GM18951 (cell line): ENCODE data around the gene NR6A1.
"Not testable (repeated sequence)": the region's sequence is repeated elsewhere in the genome, so short reads cannot be mapped to it uniquely, and the experiment has no call there.

Source experiments
- POLR2A ChIP-seq: IDR thresholded peaks from 4 replicates; pipeline ENCODE4 v1.6.1; 2011; ENCODE audit warnings: mild to moderate bottlenecking; ENCODE audit not compliant: insufficient read length, insufficient read depth; ENCODE audit errors: extremely low read depth
- in situ Hi-C: fragments of 300-500 bp; cut with MboI; formaldehyde crosslinking; loops from one replicate; pipeline ENCODE4 v1.12.0; 2022; ENCODE audit warnings: low sequenced_read_pairs, mixed read lengths, inconsistent platforms; ENCODE audit not compliant: unreplicated experiment

Gene NR6A1

GRCh38 chr9:124735121-124735520 lies 36.0 kb downstream of the NR6A1 start:
- in situ Hi-C loops: no loop called here
- TF ChIP-seq POLR2A: no peak

GRCh38 chr9:124734741-124735083 lies 36.4 kb downstream of the NR6A1 start:
- in situ Hi-C loops: not testable (repeated sequence)

GRCh38 chr9:124733964-124734740 lies 37.0 kb downstream of the NR6A1 start:
- in situ Hi-C loops: no loop called here
- TF ChIP-seq POLR2A: no peak

GRCh38 chr9:124730772-124731171 lies 40.3 kb downstream of the NR6A1 start:
- in situ Hi-C loops: no loop called here
- TF ChIP-seq POLR2A: no peak

- in situ Hi-C loops: no loop called here
- no peak for TF ChIP-seq POLR2A
Measured at GRCh38 chr9:124726886-124727285, 44.2 kb downstream of the NR6A1 start.

DNA sequence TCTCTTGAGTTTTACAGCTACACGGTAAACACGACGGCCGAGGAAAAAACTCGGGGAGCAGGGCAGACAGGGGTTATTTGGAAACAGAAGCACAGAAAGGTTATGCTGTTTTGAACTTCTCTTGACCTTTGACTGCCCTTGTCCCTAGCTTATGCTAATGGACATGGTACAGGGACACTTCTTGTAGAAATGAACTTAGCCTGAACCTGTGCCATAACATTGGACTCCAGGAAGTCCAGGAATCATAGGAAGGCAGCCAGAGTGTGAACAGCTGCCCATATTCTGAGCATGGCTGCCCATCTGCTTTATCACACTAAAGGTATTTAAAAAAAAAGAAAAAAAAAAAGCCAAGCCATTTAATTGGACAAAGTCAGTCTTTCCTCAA lies 46.1 kb downstream of the NR6A1 start:
- in situ Hi-C loops: no loop called here
- no peak for TF ChIP-seq POLR2A

GRCh38 chr9:124724415-124725067 lies 46.6 kb downstream of the NR6A1 start:
- no peak for TF ChIP-seq POLR2A
- in situ Hi-C loops: no loop called here

GRCh38 chr9:124723352-124723751 lies 47.8 kb downstream of the NR6A1 start:
- in situ Hi-C loops: no loop called here
- no peak for TF ChIP-seq POLR2A

- no peak for TF ChIP-seq POLR2A
- in situ Hi-C loops: no loop called here
Measured at GRCh38 chr9:124721109-124721906, 49.8 kb downstream of the NR6A1 start.

- no peak for TF ChIP-seq POLR2A
Measured at GRCh38 chr9:124720429-124721108, 50.5 kb downstream of the NR6A1 start.

DNA sequence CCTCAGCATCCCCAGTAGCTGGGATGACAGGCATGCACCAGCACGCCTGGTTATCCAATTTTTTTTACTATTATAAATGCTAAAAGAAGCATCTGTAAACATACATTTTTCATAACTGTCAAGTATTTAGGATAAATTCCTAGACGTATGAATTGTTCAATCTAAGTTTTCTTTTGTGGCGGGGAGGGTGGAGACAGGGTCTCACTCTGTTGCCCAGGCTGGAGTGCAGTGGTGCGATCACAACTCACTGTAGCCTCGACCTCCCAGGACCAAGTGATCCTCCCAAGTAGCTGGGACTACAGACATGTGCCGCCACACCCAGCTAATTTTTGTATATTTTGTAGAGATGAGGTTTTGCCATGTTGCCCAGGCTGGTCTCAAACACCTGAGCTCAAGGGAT lies 52.2 kb downstream of the NR6A1 start:
- no peak for TF ChIP-seq POLR2A
- in situ Hi-C loops: no loop called here

More at GRCh38 chr9:124720429-124721108, 50.5 kb downstream of the NR6A1 start:
- in situ Hi-C loops: no loop called here

DNA sequence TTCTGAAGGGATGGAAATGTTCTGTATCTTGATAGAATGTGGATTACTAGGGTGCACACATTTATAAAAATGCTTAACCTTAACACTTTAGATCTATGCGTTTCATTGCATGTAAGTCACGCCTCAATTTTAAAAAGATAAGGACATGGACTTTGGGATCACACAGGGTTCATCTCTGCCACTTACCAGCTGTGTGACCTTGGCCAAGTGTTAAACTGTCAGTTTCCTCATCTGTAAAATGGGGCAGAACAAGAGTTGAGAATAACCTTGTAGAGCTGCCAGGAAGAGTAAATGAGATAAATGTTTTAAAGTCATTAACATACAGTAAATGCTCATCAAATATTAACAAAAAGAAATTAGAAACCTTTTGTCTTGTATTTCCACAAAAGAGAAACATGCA lies 53.5 kb downstream of the NR6A1 start:
- TF ChIP-seq POLR2A: no peak
- in situ Hi-C loops: no loop called here

GRCh38 chr9:124716808-124717207 lies 54.3 kb downstream of the NR6A1 start:
- in situ Hi-C loops: no loop called here
- TF ChIP-seq POLR2A: no peak
